ENCODE measurements around the gene TFPT.

DNA sequence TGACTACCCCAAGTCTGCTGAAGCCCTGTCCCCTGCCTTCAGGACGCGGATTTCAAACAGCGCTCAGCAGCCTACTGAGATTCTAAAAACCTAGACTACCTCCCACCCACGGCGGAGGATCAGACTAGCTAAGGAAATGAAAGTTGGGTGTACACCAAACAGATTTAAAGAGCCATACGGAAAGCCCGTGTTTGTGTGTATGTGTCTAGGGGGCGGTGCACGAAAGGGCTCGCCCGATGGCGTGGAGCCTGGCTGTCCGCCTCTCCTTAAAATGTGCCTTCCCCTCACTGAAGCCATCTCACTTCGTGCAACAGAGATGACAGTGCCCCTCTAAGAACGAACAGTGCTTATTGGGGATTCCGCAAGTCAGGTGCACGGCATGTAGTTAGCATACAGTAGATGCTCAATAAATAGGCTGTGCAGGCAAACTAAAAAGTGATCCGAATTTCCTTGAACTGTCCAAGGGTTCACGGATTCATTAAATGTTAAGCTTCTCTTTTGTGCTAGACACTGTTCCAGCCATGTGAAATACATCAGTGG, 43.4 kb upstream of the TFPT start:
- TF ChIP-seq, protein P1, sequence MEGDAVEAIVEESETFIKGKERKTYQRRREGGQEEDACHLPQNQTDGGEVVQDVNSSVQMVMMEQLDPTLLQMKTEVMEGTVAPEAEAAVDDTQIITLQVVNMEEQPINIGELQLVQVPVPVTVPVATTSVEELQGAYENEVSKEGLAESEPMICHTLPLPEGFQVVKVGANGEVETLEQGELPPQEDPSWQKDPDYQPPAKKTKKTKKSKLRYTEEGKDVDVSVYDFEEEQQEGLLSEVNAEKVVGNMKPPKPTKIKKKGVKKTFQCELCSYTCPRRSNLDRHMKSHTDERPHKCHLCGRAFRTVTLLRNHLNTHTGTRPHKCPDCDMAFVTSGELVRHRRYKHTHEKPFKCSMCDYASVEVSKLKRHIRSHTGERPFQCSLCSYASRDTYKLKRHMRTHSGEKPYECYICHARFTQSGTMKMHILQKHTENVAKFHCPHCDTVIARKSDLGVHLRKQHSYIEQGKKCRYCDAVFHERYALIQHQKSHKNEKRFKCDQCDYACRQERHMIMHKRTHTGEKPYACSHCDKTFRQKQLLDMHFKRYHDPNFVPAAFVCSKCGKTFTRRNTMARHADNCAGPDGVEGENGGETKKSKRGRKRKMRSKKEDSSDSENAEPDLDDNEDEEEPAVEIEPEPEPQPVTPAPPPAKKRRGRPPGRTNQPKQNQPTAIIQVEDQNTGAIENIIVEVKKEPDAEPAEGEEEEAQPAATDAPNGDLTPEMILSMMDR (IDR thresholded peaks at IDR 0.05), result no peak
- TF ChIP-seq POLR2A (IDR thresholded peaks at IDR 0.05) (no peak), POLR2AphosphoS5 (IDR thresholded peaks at IDR 0.05) (no peak)
